ENCODE results near the gene ROR2. TPM values are rescaled to one million over a fixed set of nuclear protein-coding genes. Genes with fewer than 3 reads are reported as not detected.

ROR2 gene
- total RNA-seq, 4 donors from 2014 or later, result 0.70 to 9.9 (median 4.1) TPM

DNA sequence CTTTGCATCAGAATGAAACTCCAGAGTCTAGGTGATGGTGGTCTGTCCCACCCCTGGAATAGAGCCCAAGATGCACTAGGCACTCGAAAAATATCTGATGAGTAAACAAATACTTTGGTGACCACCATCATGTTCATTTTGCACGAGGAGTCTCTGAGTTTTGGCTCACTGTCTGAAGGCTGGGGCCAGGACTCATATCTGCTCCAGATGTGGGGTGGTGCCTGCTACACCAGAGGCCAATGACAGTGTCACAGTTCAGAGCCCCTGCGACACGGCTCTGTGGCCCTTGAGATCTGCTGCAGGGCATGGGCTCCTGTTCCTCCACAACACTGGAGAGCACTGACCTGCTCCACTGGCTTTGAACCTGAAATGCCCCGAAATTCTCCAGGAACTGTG lies 164.6 kb downstream of the ROR2 start:
- no peak for DNase-seq
- TF ChIP-seq POLR2A (IDR thresholded peaks at IDR 0.05), result no peak
- TF ChIP-seq, protein P1, sequence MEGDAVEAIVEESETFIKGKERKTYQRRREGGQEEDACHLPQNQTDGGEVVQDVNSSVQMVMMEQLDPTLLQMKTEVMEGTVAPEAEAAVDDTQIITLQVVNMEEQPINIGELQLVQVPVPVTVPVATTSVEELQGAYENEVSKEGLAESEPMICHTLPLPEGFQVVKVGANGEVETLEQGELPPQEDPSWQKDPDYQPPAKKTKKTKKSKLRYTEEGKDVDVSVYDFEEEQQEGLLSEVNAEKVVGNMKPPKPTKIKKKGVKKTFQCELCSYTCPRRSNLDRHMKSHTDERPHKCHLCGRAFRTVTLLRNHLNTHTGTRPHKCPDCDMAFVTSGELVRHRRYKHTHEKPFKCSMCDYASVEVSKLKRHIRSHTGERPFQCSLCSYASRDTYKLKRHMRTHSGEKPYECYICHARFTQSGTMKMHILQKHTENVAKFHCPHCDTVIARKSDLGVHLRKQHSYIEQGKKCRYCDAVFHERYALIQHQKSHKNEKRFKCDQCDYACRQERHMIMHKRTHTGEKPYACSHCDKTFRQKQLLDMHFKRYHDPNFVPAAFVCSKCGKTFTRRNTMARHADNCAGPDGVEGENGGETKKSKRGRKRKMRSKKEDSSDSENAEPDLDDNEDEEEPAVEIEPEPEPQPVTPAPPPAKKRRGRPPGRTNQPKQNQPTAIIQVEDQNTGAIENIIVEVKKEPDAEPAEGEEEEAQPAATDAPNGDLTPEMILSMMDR (IDR thresholded peaks at IDR 0.05), result no peak
- Histone ChIP-seq H3K4me1 (peaks cover 0 to 6% (median 0%) of the 10 kb centered on the region in 4 donors), H3K27me3 (no peaks in the 10 kb centered on the region), H3K27ac (no peak overlapping the region), H3K9me3 (no peaks in the 10 kb centered on the region), H3K36me3 (no peaks in the 10 kb centered on the region), H3K4me3 (no peak overlapping the region)

DNA sequence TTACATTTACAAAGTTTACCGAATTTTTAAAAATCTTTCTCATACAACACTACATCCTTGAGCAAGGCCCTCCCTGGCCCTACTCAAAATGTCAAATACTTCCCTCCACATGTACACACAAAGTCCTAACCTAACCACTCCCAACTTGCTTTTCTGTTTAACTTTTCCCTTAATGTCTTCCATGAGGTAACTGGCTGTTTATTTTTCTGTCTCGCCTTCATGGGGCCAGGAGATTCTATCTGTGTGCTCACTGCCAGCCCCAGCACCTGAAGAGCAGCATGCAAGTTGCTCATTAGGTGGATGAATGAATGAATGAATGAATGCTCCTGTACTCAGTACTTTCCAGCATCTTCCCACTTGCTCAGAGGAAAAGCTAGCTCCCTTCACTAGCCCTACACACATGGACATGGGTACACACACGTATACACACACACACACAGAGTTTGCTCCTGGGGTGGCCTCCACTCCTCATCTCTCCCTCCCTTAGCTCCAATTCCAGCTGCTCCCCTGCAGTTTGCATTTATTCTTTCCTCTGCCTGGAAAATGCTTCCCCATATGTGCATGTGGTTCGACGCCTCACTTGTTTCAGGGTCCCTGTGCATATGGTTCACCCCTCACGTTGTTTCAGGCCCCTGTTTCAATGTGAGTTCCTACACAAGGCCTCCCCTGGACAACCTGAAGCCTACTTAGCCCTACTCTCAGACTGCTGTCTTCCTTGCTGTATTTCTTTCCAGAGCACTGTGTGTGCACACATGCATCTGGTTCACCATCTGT lies 165.2 kb downstream of the ROR2 start:
- Histone ChIP-seq H3K4me1 (peaks cover 0 to 6% (median 0%) of the 10 kb centered on the region in 4 donors), H3K27ac (no peak overlapping the region), H3K36me3 (no peaks in the 10 kb centered on the region), H3K9me3 (no peaks in the 10 kb centered on the region), H3K4me3 (no peak overlapping the region), H3K27me3 (no peaks in the 10 kb centered on the region)
- TF ChIP-seq POLR2A (IDR thresholded peaks at IDR 0.05), result no peak
- TF ChIP-seq, protein P1 (IDR thresholded peaks at IDR 0.05), result no peak
- DNase-seq, result no peak

DNA sequence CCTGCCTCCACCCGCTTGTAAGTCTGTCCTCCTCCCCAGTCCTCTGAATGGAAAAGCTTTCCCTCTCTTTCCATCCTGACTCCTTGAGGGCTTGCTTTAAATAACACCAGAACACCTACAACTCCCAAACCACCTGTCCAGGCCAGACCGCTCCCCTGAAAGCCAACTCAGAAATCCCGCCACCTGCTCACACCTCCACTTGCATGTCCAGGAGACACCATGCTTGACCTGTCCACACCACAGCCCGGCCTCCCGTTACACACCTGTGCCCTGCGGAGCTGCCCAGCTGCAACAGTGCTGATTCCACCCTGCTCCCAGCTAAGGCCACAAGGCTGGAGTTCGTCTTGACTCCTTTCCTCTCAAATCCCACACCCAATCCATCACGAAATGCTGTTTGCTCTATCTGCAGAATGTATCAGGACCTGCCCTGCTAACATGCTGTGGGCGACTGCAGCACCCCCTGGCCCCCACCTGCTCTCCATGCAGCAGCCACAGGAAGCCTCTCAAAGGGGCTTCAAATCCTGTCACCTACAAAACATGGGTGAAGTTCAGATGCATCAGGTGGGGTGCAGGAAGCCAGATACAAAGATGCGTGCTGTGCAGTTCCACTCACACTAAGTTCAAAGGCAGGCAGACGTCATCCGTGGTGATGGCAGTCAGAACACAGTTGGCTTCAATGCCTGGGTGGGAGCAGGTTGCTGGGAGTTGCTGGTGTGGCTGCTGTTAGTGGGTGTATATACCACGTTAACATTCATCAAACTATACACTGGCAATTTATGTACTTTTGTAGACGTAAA lies 166.0 kb downstream of the ROR2 start:
- peaks cover 0 to 6% (median 0%) of the 10 kb centered on the region in 4 donors for H3K4me1 ChIP-seq
- DNase-seq, result no peak

DNA sequence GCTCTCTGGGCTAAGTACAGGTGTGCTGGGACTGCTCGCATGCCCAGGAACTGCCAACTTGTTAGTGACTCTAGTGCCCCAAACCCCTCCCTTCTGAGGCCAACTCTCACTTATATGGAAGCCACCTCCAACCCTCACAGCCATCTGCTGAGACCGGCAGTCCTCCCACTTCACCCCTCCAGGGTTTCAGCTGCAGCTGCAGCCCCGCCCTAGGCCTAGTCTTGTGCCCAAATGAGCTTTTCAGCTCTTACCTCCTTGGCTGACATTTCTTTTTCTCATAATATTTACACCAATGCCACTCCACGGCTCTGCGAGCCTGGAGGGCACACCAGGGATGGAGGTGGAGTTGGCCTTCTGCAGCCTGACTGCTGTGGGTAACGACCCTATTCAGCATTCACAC lies 166.6 kb downstream of the ROR2 start:
- Histone ChIP-seq H3K4me3 (no peak overlapping the region), H3K27me3 (no peaks in the 10 kb centered on the region), H3K9me3 (no peaks in the 10 kb centered on the region), H3K36me3 (no peaks in the 10 kb centered on the region), H3K27ac (no peak overlapping the region), H3K4me1 (peaks cover 0 to 6% (median 0%) of the 10 kb centered on the region in 4 donors)
- DNase-seq, result no peak
- TF ChIP-seq, protein P1 (IDR thresholded peaks at IDR 0.05), result no peak
- no peak for TF ChIP-seq POLR2A (IDR thresholded peaks at IDR 0.05)

More for the DNA sequence above, 166.0 kb downstream of the ROR2 start:
- Histone ChIP-seq H3K36me3 (no peaks in the 10 kb centered on the region), H3K4me3 (no peak overlapping the region), H3K27me3 (no peaks in the 10 kb centered on the region), H3K9me3 (no peaks in the 10 kb centered on the region), H3K27ac (no peak overlapping the region)
- TF ChIP-seq POLR2A (IDR thresholded peaks at IDR 0.05), result no peak
- TF ChIP-seq, protein P1 (IDR thresholded peaks at IDR 0.05), result no peak

DNA sequence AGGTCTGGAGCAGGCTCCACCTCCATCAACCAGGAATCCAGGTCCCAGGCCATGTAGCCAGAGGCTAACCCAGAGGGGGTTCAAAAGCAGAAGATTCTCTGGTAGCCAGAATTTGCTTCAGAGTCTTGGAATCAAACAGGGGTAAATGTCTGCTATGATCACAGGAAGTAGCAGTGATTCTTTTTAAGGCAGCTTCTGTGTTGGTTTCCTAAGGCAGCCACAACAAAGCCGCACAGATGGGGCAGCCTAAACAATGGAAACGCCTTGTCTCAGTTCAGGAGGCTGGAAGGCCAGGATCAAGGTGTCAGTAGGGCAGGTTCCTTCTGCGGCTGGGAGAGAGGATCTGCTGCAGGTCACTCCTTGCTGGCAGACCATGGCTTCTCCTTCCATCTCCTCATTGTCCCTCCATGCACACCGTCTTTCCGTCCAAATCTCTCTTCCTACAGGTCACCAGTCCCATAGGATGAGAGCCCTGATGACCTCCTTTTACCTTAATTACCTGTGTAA lies 167.3 kb downstream of the ROR2 start:
- peaks cover 0 to 6% (median 0%) of the 10 kb centered on the region in 4 donors for H3K4me1 ChIP-seq
- DNase-seq, result no peak
- H3K27me3 ChIP-seq, result no peaks in the 10 kb centered on the region
- H3K27ac ChIP-seq, result no peak overlapping the region
- H3K36me3 ChIP-seq, result no peaks in the 10 kb centered on the region
- no peaks in the 10 kb centered on the region for H3K9me3 ChIP-seq
- no peak overlapping the region for H3K4me3 ChIP-seq
- TF ChIP-seq POLR2A (IDR thresholded peaks at IDR 0.05), result no peak
- TF ChIP-seq, protein P1 (IDR thresholded peaks at IDR 0.05), result no peak

Data from Peyer's patch (tissue), 4 donors.